Measurements from ENCODE around the gene SIK3.

The SIK3 gene

DNA sequence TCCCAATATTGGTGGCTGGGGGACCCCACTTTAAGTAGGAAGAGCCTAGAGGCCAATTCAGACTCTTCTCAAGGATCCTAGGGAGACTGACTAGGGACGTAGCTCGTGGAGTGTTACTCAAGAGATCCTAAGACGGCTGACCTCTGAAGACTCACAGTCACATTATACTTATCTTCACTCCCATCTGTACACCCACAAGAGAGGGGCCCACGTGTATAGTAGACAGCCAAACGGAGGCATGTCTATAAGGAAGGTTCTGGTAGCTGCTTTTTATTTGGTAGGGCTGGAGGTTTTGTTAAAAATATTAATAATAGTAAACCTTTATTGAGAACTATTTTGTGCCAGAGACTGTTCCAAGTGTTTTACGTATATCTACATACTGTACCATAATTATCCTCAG lies 237.9 kb downstream of the SIK3 start:
- DNase-seq (ENCODE audit: low read depth, low spot score), result no peak
- in situ Hi-C loops (cut with HindIII; ENCODE audit: low sequenced_read_pairs), result no loop called here
- TF ChIP-seq, protein P1, sequence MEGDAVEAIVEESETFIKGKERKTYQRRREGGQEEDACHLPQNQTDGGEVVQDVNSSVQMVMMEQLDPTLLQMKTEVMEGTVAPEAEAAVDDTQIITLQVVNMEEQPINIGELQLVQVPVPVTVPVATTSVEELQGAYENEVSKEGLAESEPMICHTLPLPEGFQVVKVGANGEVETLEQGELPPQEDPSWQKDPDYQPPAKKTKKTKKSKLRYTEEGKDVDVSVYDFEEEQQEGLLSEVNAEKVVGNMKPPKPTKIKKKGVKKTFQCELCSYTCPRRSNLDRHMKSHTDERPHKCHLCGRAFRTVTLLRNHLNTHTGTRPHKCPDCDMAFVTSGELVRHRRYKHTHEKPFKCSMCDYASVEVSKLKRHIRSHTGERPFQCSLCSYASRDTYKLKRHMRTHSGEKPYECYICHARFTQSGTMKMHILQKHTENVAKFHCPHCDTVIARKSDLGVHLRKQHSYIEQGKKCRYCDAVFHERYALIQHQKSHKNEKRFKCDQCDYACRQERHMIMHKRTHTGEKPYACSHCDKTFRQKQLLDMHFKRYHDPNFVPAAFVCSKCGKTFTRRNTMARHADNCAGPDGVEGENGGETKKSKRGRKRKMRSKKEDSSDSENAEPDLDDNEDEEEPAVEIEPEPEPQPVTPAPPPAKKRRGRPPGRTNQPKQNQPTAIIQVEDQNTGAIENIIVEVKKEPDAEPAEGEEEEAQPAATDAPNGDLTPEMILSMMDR (IDR thresholded peaks at IDR 0.05; ENCODE audit: low read depth, low read length), result no peak
- H3K4me3 ChIP-seq (ENCODE audit: low read depth, low read length), result no peak overlapping the region

DNA sequence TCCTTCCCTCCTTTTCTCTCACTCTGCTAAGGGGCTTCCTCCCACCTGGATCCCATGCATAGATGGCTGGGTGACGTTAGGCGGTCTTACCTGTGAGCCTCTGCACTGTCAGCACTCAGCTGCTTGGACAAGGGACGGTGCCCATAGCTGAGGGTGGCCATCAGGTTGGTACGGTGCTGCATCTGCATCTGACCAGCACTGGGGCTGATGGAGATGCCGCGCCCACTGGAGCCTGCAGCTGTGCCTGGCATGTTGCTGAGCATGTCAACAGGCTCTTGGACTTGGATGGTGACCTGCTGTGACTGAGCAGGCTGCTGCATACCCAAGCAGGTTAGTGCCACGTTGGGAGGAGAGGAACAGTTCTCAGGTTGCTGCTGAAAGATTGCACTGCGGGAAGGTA lies 239.1 kb downstream of the SIK3 start:
- TF ChIP-seq, protein P1 (IDR thresholded peaks at IDR 0.05; ENCODE audit: low read depth, low read length), result no peak
- H3K4me3 ChIP-seq (ENCODE audit: low read depth, low read length), result no peak overlapping the region
- in situ Hi-C loops (cut with HindIII; ENCODE audit: low sequenced_read_pairs), result no loop called here
- DNase-seq (ENCODE audit: low read depth, low spot score), result no peak

DNA sequence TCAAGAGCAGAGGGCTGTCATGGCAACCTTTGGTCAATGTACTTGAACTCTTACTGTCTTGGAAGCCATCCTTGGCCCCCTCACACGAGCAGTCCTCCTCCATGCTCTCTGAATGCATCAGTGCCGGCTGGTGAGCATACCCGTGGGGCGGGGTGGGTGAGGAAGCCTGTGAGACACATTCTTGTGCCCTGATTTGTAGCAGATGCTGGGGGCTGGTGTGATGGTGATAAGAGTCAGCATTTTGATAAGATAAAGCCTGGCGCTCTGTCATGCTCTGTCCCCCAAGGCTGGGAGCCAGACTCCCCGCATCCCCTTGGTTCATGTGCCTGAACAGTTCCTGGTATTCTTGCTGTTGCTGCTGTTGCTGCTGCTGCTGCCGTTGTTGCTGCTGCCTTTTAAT lies 240.3 kb downstream of the SIK3 start:
- H3K4me3 ChIP-seq (ENCODE audit: low read depth, low read length), result no peak overlapping the region
- in situ Hi-C loops (cut with HindIII; ENCODE audit: low sequenced_read_pairs), result no loop called here
- TF ChIP-seq, protein P1 (IDR thresholded peaks at IDR 0.05; ENCODE audit: low read depth, low read length), result no peak
- no peak for DNase-seq (ENCODE audit: low read depth, low spot score)

DNA sequence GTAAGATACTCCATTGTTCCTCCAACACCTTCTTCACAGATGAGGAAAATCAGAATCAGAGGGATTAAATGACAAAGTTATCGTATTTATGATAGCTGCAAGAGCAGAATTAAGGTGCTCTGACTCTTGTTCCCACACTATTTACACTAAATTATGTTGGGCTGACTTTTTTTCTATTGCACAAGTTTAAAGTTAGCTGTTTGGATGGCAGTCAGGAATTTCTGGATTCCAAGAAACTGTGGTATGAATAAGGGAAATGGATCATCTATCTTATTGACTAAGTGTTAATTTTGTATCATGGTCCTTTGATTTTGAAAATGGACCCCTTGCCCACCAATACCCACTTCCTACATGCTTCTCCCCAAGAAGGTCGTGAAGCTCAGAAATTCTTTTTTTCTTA lies 240.9 kb downstream of the SIK3 start:
- no peak overlapping the region for H3K4me3 ChIP-seq (ENCODE audit: low read depth, low read length)
- in situ Hi-C loops (cut with HindIII; ENCODE audit: low sequenced_read_pairs), result no loop called here
- TF ChIP-seq, protein P1 (IDR thresholded peaks at IDR 0.05; ENCODE audit: low read depth, low read length), result no peak
- no peak for DNase-seq (ENCODE audit: low read depth, low spot score)

DNA sequence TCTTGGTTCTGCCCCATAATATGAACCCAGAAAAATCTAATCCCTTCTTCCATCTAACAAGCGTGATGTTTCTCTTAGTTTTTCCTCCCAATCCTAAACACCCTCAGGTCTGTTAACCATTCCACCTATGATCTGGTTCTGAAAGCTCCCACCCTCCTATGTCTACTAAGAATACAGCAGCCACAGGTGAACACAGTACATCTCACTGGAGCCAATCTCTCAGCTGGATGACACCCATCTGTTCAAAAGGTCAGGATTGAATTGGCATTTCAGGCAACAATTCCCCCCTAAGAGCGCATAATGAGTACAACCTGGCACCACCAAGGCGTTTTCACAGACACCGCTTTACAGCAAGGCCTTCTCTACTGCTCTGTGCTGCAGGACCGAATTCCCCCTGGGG lies 241.8 kb downstream of the SIK3 start:
- in situ Hi-C loops (cut with HindIII; ENCODE audit: low sequenced_read_pairs), result no loop called here
- no peak overlapping the region for H3K4me3 ChIP-seq (ENCODE audit: low read depth, low read length)
- TF ChIP-seq, protein P1 (IDR thresholded peaks at IDR 0.05; ENCODE audit: low read depth, low read length), result no peak
- DNase-seq (ENCODE audit: low read depth, low spot score), result no peak

DNA sequence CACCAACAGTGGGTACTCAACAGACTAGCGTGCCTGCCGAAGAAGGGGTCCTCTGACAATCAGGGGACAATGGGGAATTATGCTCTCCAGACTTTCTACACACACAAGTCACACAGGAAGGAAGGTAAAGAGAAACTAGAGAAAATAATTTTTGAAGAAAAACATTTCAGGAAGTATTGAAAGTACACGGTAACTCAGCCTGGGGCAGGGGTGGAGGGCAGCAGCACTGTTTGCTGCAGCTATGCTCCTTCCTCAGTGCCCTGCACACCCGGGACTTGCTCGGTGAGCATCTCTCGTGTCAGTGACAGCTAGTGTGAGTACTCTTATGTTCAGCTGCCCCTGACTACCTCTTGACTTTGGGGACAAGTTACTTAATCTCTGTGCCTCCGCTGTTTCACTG lies 242.8 kb downstream of the SIK3 start:
- in situ Hi-C loops (cut with HindIII; ENCODE audit: low sequenced_read_pairs), result no loop called here
- no peak overlapping the region for H3K4me3 ChIP-seq (ENCODE audit: low read depth, low read length)
- TF ChIP-seq, protein P1 (IDR thresholded peaks at IDR 0.05; ENCODE audit: low read depth, low read length), result no peak
- DNase-seq (ENCODE audit: low read depth, low spot score), result no peak
